GM18870 (cell line): ENCODE data around the gene TBC1D22A.

Experiments
- ATAC-seq: cut with Tn5 transposase; IDR thresholded peaks from one replicate; pipeline ENCODE4 v1.9.1; 2021; ENCODE audit warnings: moderate library complexity; ENCODE audit not compliant: unreplicated experiment

The TBC1D22A gene

DNA sequence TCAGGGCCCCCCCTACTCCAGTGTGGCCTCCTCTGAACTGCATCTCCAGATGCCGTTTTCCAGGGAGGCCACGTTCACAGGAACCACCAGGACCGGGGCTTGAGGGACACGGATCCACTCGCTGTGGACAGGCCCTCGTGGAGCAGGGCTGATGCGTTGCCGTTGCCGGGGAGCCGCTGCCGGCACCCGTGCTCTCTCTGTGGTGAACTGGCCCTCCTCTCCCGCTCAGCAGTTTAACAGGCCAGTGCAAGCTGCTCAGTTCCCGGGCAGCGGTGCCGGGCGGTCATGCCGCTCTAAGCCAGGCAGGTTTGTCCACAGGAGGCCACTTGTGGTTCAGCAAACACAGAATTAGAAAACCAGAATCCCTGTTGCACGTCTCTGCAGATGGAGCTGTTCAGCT is 301.6 kb downstream of the TBC1D22A start:
- no peak for ATAC-seq

DNA sequence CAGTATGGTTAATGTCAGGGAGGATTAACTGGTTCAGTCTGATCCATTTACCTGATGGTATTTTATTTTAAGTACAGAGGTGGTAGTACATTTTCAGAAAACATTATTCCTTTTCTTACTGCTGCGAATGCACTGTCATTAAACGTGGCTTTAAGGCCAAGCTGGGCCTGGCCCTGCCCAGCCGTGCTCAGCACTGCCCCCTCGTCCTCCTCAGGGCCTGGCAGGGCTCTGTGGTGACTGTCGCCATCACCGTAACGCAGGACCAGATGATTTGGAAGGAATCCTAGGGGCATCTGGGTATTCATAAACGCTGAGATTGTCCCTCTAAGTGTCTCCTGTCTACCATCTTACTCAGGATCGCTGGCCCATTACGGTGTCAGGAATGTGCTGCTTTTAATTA is 302.0 kb downstream of the TBC1D22A start:
- no peak for ATAC-seq

DNA sequence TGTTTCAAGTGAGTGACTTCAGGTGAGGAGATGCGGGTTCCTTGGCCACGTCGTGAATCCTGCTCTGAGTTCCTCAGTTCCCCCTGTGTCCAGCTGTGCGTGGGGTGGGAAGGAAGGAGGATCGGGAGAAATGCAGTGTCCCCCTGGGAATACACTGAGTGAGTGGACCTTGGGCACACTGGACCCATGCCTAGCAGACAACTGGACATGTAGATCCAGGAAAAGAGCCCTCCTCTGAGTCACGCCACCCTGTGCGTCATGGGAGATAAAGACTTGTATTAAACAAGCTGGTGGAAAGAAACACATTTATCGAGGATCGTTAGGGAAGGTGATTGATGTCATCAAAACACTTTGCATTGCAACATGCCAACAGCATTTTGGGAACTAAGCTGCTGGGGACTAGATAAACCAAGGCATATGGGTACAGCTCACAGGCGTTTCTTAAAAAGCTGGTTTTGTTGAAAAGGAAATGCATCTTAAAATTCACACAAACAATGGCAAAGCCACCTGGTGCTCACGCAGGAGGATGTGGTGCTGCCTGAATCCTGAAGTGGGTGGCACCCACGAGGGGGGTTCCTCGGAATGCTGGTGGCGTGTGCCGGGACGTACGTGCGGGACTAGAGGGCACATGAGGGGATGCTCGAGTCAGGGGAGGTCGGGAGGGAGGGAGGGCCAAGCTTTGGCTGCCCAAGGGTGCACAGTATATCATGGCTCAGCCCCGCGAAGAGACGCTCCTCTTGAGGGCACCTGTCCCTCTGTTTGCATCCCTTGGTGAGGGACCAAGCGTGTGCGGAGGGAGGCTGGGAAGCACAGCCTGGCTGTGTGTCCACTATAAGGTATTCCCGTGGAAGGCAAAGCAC is 303.5 kb downstream of the TBC1D22A start:
- no peak for ATAC-seq

DNA sequence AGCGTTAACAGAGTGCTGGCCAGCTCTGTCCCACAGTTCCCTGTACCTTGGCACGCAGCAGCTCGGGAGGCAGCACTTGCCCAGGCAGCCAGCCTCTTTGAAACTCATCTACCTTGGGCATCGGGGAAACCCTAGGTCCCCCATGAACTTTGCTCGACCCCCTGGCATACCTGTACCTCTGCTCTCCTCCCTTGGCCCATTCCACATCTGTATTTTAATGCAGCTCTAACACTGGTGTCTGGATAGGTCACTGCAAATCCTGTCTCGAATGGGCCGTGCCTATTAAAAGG is 304.1 kb downstream of the TBC1D22A start:
- ATAC-seq, result no peak

DNA sequence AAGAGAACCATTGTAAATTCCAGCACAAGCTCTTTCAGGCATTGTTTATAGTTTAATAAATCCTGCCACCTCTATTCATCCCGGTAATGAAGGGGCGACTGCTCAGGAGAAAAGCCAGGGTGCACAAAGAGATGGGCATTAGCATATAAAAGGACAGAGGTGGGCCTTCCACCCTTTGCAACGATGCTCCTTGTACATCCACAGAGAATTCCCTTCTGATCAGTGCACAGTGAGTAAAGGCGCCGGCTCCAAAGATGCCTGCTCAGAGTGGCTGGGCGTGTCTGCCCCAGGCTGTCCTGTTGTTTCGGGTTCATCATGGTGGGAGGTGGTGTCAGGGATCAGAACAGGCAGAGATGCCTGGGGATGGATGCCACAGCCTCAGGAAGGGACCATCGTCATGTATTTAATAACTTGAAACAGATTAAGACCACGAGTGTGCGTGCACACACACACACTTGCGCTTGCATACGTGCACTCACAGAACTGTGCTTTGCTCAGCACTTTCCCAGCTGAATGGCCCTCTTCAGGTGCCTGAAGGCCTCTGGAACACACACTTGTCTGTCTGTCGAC is 305.0 kb downstream of the TBC1D22A start:
- ATAC-seq, result no peak

DNA sequence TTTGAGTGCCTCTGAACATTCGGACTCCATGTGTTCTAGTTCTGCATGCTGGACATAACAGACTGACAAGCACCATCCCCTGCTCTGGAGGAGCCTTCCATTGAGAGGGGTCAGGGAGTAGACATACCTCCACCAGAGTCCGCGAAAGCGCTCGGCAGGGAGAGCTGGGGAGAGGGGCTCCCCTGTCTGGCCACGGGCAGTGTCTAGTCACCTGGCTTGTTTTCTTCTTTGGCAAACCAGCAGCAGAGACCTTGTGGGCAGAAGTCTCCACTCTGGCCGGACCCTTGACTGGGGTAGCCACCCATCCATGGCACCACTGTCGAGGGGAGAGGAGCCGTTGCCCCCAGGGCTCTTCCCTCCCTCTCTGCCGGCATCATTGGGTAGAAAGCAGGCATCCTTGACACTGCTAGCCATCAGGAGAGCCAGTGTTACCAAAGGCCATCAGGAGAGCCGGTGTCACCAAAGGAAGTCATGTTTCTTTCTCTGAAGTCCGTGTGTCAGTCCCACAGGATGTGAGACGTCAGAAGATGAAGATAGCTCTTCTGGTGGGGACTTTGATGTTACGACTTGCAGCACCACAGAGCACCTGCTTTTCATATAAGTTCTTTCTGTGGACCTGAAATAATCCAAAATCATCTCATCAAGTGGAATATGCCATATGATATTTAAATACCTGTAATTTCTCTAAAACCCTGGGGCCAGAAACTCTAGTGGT is 305.6 kb downstream of the TBC1D22A start:
- ATAC-seq, result no peak

DNA sequence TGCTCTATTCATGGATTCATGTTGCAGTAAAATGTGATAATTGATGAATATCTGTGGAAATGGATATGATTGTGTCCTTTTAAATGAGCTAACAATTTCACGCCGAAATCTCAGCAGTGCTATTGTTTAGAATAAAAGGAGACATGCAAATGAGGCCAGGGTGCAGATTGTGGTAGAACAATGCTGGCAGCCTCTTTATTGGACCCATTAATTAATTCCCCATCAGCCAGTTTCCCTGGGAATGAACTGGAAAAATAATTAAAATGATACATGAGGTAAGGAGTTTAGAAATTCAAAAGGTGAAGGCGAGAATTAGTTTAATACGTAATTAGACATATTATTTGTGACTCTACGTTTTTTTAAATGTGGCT is 306.2 kb downstream of the TBC1D22A start:
- no peak for ATAC-seq

DNA sequence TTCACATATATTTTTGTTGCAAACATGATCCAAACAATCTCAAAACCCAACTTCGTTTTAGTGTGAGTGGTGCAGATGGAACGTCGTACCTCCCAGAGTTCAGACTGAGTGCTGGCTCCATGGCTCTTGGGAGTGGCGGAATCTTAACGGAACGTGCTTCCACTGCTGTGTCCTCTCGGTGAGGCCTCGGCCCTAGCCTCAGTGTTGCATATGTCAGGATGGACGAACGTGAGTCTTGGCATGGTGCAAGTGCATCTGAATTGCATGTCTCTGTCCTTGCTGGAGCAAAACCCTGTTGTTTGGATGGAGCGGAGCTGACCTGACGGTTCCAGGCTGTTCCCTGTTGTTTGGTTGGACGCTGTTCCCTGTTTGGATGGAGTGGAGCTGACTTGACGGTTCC is 306.8 kb downstream of the TBC1D22A start:
- ATAC-seq, result no peak

DNA sequence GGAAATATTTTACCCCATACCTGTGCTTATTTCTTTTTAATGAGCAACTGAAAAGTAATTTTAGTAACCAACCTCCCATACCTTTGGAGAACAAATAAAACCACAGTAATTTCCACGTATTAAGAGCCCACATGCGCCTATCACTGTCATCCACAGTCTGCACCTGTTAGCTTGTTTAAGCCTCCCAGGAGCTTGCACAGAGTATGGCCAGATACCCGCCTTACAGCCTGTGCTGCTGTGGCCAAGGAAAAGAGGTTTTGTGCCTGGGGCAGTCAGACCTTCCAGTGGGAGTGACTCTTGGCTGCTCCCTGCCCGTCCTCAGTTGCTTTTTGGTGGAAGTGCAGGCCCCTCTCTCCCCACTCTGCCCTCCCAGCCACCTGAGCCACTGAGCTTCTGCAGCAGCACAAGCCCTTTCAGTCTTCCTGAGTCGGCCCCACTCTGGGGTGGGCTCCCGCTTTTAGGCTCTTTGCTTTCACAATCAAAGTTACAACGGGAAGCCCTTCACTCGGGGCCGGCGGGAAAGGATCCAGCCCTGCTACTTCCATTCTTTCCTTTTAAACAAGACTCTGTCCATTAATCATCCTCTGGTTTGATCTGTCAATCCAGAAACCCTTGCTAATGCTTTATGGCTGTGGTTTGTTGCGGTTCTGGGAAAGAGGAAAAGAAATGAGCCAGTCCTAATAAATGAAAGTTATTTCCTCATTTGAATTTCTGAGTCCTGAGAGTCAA is 308.8 kb downstream of the TBC1D22A start:
- ATAC-seq, result no peak

DNA sequence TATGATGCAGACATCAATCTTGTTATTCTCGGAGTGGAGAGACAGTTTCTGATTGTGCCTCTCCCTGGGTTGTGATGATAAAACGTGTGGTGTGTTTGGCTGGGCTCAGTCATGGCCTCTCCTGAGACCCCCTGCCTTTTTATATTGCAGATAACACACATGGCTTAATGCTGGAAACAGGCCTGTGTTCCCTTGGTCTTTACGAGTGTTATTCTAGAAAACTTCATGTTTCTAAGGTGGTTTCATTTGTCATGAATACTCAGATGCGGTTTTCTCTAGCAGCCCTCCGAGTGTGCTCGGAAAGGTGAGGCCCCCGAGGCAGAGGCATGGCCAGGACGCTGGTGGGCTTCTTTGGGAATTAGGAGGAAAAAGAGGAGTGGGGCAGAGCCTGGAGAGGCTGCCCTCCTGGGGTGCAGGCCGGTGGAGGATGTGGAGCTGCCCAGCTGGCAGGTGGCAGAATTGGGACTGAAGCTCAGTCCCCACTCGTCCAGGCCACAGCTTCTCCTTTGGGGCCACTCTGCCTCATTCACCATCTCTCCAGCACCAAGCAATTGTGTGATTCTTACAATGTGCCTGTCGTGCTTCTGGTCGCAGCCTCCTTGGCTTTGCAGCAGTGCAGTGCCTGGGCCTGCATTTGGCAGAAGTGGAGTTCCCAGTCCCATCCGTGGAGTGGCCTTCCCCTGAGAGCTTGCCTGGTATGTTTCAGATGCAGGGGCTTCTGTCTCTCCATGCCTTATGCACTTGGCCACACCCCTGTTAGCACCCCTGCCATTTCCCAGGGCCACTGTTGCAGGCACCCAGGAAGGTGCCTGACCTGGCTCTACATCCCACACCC is 309.6 kb downstream of the TBC1D22A start:
- no peak for ATAC-seq

DNA sequence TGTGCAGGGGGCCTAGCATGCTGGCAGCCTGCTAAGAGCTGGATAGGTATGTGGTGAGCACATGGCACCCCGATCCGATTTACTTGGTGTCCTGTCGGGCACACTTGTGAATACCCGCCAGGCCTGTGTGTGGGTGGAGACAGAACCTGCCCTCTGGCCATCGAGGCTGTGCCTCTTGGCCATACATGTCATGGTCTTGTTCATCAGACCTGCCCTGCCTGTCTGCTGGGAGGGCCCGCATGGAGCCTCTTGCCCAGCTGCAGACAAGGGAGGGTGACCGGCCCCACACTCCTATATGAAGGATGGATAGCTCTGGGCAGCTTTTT is 310.2 kb downstream of the TBC1D22A start:
- ATAC-seq, result no peak

DNA sequence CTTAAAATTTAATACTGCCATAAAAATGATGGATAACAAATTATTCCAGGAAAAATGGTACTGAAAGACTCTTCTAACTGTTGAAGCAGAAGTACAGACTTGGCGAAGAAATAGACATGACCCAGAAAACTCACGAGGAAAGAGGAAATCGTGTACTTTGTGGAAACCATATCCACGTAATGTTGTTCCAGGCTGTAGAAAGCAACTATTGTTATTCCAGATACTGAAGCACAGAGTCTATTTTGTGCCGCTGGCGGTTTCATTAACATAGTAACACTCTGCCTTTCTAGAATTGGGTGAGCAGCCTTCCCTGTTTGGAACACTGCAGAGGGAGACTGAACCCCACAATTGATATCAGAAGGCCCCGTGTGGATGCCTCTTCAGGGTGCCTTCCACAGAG is 310.6 kb downstream of the TBC1D22A start:
- ATAC-seq, result no peak

DNA sequence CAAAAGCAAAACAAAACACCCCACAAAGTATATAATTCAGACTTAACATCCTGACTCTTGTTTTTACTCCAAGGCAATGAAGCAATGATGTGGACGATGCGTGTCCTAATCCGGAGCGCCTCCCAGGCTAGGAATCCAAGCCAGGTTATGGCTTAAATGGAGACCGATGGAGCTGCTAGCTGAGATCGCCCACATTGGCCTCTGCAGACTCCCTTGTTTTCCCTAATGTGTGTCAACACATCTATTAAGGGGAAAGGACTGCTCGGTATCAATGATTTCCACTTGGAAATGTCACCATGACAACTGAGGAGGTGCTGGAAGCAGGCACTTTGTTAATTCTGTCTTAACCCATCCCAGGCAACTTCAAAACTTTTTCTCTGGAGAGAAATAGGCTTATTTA is 311.7 kb downstream of the TBC1D22A start:
- no peak for ATAC-seq

DNA sequence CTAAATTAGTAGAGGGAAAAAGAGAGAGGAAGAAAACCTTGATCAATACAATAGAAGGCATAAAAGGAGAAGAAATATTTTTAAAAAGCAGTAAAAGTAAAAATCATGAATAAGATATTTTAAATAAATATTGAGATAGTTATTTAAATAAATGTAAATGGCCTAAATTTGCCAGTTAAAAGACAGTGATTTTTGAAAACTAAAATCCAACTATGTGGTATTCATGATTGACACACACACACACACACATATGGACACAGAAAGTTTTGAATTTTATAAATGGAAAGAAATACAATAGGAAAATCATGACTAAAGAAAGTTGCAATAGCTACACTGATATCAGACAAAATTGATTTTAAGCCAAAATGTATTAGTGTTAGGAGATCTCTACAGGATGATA is 313.1 kb downstream of the TBC1D22A start:
- ATAC-seq, result no peak

DNA sequence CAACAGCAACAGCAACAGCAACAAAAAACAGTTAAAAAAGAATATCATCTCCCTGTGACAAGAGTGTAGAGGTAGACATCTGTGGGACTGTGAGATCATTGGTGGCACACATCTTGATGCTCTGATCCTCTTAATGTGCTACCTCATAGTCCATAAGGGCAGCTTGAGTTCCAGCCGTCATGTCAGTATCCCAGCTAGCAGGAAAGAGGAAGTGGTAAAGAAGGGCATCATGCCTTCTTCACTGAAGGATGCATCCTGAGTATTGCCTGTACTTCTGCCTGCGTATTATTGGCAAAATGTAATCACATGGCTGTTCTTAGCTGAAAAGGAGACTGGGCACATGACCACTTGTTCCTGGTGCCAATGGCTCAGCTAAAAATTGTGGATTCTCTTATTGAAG is 314.3 kb downstream of the TBC1D22A start:
- ATAC-seq, result no peak

DNA sequence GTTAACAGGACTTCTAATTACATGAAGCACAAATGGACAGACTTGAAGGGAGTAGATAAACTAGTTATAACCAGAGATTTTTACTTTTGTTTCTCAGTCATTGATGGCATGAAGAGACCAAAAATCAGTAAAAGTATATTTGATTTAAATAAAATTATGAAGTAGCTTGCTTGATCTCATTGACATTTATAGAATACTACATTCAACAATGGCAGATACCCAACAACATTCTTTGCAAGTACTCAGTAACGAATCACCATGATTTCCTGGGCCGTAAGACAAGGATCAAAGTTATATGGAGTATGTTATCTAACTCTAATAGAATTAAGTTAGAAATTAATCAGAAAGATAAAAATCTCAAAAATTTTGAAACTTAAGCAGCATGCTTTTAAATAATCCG is 317.6 kb downstream of the TBC1D22A start:
- no peak for ATAC-seq

DNA sequence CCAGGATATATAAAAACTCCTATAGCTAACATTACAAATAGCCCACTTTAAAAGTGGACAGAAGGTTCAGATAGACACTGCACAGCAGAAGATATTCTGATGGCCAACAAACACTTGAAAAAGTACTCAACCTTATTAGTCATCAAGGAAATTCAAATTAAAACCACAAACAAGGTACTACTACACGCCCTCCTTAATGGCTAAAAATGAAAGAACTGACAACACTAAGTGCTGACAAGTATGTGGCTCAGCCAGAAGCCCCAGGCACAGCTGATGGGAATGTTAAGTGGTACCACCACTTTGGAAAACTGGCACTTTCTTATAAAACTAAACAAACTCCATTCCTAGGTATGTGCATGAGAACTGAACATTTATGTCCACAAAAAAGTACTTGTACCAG is 320.1 kb downstream of the TBC1D22A start:
- no peak for ATAC-seq

DNA sequence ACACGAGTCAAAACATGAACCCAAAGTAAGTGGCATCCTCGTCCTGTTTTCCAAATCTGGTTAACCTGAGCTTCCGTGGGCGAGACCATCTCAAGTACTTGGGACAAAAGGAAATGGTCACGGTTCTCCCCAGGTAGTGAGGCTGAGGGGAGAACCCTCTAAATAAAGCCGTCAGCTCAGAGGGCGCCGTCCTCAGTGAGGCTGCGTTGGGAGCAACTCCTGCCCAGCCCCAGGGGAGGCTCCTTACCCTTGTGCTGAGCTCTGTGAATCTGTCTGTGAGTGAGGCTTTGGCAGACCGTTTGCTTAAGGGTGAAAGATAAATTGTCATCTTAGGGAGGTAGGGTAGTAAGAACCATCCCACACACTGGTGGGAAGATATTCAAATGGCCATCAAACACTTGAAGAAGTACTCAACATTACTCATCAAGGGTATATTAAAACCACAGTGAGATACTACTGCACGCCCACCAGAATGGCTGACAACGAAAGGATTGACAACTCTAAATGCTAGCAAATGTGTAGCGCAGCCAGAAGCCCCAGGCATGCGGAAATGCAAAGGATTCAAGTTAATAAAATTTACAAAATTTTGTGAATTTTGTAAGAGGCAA is 321.0 kb downstream of the TBC1D22A start:
- ATAC-seq, result no peak

DNA sequence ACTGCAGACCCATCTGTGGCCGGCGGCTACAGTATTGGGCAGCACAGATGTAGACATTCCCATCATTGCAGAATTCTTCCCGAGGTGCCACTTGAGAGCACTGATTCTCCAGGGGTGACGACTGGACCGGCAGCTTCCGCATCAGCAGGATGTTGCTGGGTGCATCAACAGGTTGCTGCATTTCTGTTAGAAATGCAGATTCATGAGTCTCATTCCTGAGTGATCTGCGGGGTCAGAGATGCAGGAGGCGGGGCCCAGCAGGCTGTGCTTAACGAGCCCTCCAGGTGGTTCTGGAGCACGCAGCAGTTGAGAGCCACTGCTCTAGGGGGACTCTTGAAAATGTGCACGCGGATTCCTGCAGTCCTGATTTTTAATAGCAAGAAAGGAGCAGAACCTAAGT is 321.8 kb downstream of the TBC1D22A start:
- no peak for ATAC-seq

DNA sequence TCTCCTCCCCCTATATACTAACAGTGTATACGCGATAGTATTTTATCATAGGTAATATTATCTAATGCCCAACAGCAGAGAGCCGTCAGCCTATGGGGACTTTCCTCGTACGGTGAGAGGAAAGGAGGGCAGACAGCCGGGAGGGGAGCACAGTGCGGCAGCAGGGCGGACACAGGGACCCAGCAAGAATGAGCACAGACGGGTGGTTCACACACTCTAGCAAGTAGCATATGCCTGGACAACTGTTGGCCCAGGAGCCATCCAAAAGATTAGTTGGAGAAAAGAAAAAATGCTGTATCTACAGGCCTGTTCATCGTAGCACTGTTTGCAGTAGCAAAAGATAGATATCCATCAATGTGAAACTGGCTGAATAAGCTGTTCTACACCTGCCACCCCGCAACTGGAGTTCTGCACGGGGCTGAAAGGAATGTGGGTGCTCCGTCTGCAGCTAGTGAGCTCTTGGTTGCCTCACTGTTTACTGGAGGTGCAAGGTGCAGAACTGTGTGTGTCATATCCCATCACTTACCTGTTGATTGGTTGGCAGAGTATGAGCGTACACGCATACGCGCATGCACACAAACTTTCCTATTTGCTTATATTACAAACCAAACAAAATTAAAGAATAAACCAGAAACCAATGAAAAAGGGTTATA is 324.3 kb downstream of the TBC1D22A start:
- ATAC-seq, result no peak
